Adrenal gland (tissue), 5 donors: ENCODE data around the gene SLC10A1.

Source experiments
- CTCF ChIP-seq, 6 experiments: fragments of 450-650 bp in 4 of 6; fragments of 200-600 bp in 2 of 6; sonication (generic) in 1 of 6; IDR thresholded peaks; 1 replicate in 5 of 6; 2 replicates in 1 of 6; pipeline versions ENCODE4 v1.5.1 to v1.8.0; 2016 to 2021; ENCODE audit warnings: antibody characterized with exemption in 6 of 6, mild to moderate bottlenecking in 2 of 6, moderate library complexity in 1 of 6
- POLR2A ChIP-seq, 2 donors: fragments of 450-650 bp; IDR thresholded peaks; one replicate each; pipeline ENCODE4 v1.6.1; 2017; ENCODE audit warnings: antibody characterized with exemption in 2 of 2, mild to moderate bottlenecking in 2 of 2, moderate library complexity in 1 of 2
- donor health status: DM: no; HTN: no; CAD: no.

- no peak for TF ChIP-seq CTCF (IDR thresholded peaks at IDR 0.05)
- TF ChIP-seq POLR2A (IDR thresholded peaks at IDR 0.05), result no peak
These were observed 22.0 kb downstream of the SLC10A1 start for GRCh38 chr14:69775012-69775411.
